Adrenal gland (tissue), 12 donors: Measurements from ENCODE around the gene RUVBL2. TPM values are rescaled to one million over a fixed set of nuclear protein-coding genes. Genes with fewer than 3 reads are reported as not detected.
A peak's percentile ranks its signal among the peaks of the same experiment; 100 is the strongest.

Source experiments
- DNase-seq, 7 donors: peaks; one replicate each; pipeline ENCODE4 v3.0.0-alpha.2; 2019 to 2020
- H3K27ac ChIP-seq, 5 donors: fragments of 200-600 bp; sonication (generic) in 4 of 5; 1 replicate in 3 of 5; 2 replicates in 2 of 5; pipeline versions ENCODE4 v1.5.1 to v1.8.0; 2016 to 2020; ENCODE audit warnings: mild to moderate bottlenecking in 1 of 5
- H3K27me3 ChIP-seq: fragments of 200-600 bp; 2 replicates; pipeline ENCODE4 v1.8.0; 2021
- H3K36me3 ChIP-seq, 2 donors: fragments of 200-600 bp; replicated peaks in 1 of 2; 1 replicate in 1 of 2; 2 replicates in 1 of 2; pipeline versions ENCODE4 v1.5.1 to v1.8.0; 2018 to 2022
- H3K4me1 ChIP-seq, 2 donors: fragments of 200-600 bp; replicated peaks in 1 of 2; 1 replicate in 1 of 2; 2 replicates in 1 of 2; pipeline versions ENCODE4 v1.5.1 to v1.8.0; 2018 to 2021
- H3K4me3 ChIP-seq, 4 donors: fragments of 200-600 bp; sonication (generic) in 3 of 4; one replicate each; pipeline ENCODE4 v1.5.1; 2016 to 2018
- H3K9me3 ChIP-seq, 3 donors: fragments of 200-600 bp; sonication (generic) in 1 of 3; replicated peaks in 1 of 3; 1 replicate in 2 of 3; 2 replicates in 1 of 3; pipeline versions ENCODE4 v1.5.1 to v1.8.0; 2016 to 2021
- POLR2A ChIP-seq, 2 donors: fragments of 450-650 bp; IDR thresholded peaks; one replicate each; pipeline ENCODE4 v1.6.1; 2017; ENCODE audit warnings: antibody characterized with exemption in 2 of 2, mild to moderate bottlenecking in 2 of 2, moderate library complexity in 1 of 2
- WGBS, 4 donors: extraction: QIAGEN DNeasy Blood & Tissue Kit in 2 of 4; methylation state at CpG; one replicate each; pipeline versions ENCODE4 v1.1.5 to v1.1.7; 2013 to 2017; 5-methylcytosine and 5-hydroxymethylcytosine counted together
- intact Hi-C, 2 donors: fragments of 100-400 bp; cut with DNase I; formaldehyde crosslinking; loops; one replicate each; pipeline versions ENCODE4 v1.14.1 to v1.15.0; 2022 to 2023
- polyA plus RNA-seq, 3 donors: library from polyadenylated mRNA; stranded (reverse); fragments of 200-250 nt in 2 of 3; fragments of 350-450 nt in 1 of 3; fragmentation: Illumina TruSeq in 1 of 3; extraction: RNeasy Lipid Tissue Mini Kit (QIAGEN cat#74804) in 1 of 3; gene quantifications; one replicate each; pipeline ENCODE4 v1.2.3, GENCODE V29; 2013 to 2014
- total RNA-seq, 9 donors: library from RNA; depleted of rRNA in 4 of 9; stranded (reverse); fragments of >200 nt in 4 of 9; fragments of 120-200 nt in 1 of 9; fragmentation: NEBNext Ultra II Directional in 1 of 9; extraction: Animal tissue kit (Norgen Biotek cat#: 25700) in 1 of 9; gene quantifications; one replicate each; pipeline versions ENCODE4 v1.1.0 to v1.2.4, GENCODE V29; 2013 to 2023
- TF ChIP-seq, protein P1 (sequence below), 6 experiments: fragments of 450-650 bp in 4 of 6; fragments of 200-600 bp in 2 of 6; sonication (generic) in 1 of 6; IDR thresholded peaks; 1 replicate in 5 of 6; 2 replicates in 1 of 6; pipeline versions ENCODE4 v1.5.1 to v1.8.0; 2016 to 2021; ENCODE audit warnings: antibody characterized with exemption in 6 of 6, mild to moderate bottlenecking in 2 of 6, moderate library complexity in 1 of 6
- donor health status: healthy with polysubstance abuse.
- donor health status: Bipolar disorder and iron deficiency.
- donor health status: DM: yes; HTN: yes; CAD: no.
- donor health status: DM: no; HTN: no; CAD: no.
- donor health status: DM: no; HTN: no; CAD: no.
- donor health status: DM: yes; HTN: yes; CAD: no.

RUVBL2 gene
- total and polyA plus RNA-seq, 12 donors = 41.3 to 143 (median 75.6) TPM

- no peaks in the 10 kb centered on the region for H3K27me3 ChIP-seq
- intact Hi-C loops = loop anchor here (5.0 to 10.0 kb wide), 2 partner anchors 92 to 129 kb away; partner anchors contain the start of genes HSD17B14 (in 1 of the 2) and PPP1R15A (in 1 of the 2)
- H3K36me3 ChIP-seq = peaks cover 0 to 43% of the 10 kb centered on the region in 2 donors
- H3K9me3 ChIP-seq = no peaks in the 10 kb centered on the region
- peak overlapping the region in 4 of 5 donors; percentile 53 to 96 (median 85) for H3K27ac ChIP-seq
- peak overlapping the region in 3 of 4 donors; percentile 36 to 94 (median 51) for H3K4me3 ChIP-seq
- TF ChIP-seq, protein P1, sequence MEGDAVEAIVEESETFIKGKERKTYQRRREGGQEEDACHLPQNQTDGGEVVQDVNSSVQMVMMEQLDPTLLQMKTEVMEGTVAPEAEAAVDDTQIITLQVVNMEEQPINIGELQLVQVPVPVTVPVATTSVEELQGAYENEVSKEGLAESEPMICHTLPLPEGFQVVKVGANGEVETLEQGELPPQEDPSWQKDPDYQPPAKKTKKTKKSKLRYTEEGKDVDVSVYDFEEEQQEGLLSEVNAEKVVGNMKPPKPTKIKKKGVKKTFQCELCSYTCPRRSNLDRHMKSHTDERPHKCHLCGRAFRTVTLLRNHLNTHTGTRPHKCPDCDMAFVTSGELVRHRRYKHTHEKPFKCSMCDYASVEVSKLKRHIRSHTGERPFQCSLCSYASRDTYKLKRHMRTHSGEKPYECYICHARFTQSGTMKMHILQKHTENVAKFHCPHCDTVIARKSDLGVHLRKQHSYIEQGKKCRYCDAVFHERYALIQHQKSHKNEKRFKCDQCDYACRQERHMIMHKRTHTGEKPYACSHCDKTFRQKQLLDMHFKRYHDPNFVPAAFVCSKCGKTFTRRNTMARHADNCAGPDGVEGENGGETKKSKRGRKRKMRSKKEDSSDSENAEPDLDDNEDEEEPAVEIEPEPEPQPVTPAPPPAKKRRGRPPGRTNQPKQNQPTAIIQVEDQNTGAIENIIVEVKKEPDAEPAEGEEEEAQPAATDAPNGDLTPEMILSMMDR (IDR thresholded peaks at IDR 0.05) = no peak
- peak in 1 of 2 donors; percentile 4 for TF ChIP-seq POLR2A (IDR thresholded peaks at IDR 0.05)
- peaks cover 31 to 34% of the 10 kb centered on the region in 2 donors for H3K4me1 ChIP-seq
- WGBS, 4 donors = 83 to 91% (median 87%) methylated on average over 8 to 10 of the region's 10 CpGs
- peak in 1 of 7 donors; percentile 36 for DNase-seq
Measured at GRCh38 chr19:48966541-48967345, 26.9 kb upstream of the RUVBL2 start.

GRCh38 chr19:48967346-48968178, 26.1 kb upstream of the RUVBL2 start:
- Histone ChIP-seq H3K36me3 (peaks cover 0 to 43% of the 10 kb centered on the region in 2 donors), H3K27me3 (no peaks in the 10 kb centered on the region), H3K4me1 (peaks cover 31 to 34% of the 10 kb centered on the region in 2 donors), H3K9me3 (no peaks in the 10 kb centered on the region), H3K4me3 (peak overlapping the region in 2 of 4 donors; percentile 4 to 94), H3K27ac (peak overlapping the region in 4 of 5 donors; percentile 53 to 96 (median 85))
- intact Hi-C loops = loop anchor here (5.0 to 10.0 kb wide), 2 partner anchors 93 to 130 kb away; partner anchors contain the start of genes HSD17B14 (in 1 of the 2) and PPP1R15A (in 1 of the 2)
- WGBS, 4 donors = 72 to 75% (median 74%) methylated on average over 12 to 14 of the region's 14 CpGs
- TF ChIP-seq, protein P1 (IDR thresholded peaks at IDR 0.05) = peak in 2 of 6 experiments; percentile 1 to 7
- peak in 1 of 2 donors; percentile 38 for TF ChIP-seq POLR2A (IDR thresholded peaks at IDR 0.05)
- peak in 6 of 7 donors; percentile 63 to 80 (median 70) for DNase-seq

DNA sequence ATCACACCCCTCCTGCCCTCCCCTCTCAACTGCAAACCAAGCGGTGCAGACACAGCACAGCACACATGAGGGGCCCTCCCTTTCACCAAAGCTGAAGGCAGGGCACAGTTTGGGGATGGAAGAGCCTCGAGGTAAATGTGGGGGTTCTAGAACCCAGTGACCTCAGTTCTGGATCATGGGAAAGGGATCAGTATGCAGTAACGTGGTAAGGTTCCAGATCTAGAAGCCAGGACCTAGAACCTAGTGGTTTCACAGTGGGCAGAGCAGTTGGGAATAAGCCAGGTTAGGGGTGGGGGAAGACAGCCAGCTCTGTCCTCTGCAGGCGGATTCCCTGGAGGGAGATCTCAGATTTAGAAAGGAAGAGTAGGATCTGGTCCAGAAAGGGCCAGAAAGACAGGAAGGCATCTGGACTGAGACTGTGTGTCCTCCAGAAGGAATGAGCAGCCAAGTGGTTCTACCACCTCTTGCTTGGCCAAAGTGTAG, 25.5 kb upstream of the RUVBL2 start:
- Histone ChIP-seq H3K27me3 (no peaks in the 10 kb centered on the region), H3K4me1 (peaks cover 29 to 33% of the 10 kb centered on the region in 2 donors), H3K9me3 (no peaks in the 10 kb centered on the region), H3K27ac (peak overlapping the region in 3 of 5 donors; percentile 77 to 96 (median 93)), H3K4me3 (no peak overlapping the region), H3K36me3 (peaks cover 0 to 47% of the 10 kb centered on the region in 2 donors)
- intact Hi-C loops = loop anchor here (5.0 to 10.0 kb wide), 2 partner anchors 93 to 131 kb away; partner anchors contain the start of genes HSD17B14 (in 1 of the 2) and PPP1R15A (in 1 of the 2)
- 65 to 72% (median 69%) methylated on average over 4 of the region's 4 CpGs for WGBS, 4 donors
- DNase-seq = no peak
- TF ChIP-seq, protein P1 (IDR thresholded peaks at IDR 0.05) = peak in 1 of 6 experiments; percentile 9
- TF ChIP-seq POLR2A (IDR thresholded peaks at IDR 0.05) = peak in 1 of 2 donors; percentile 4
